Colonic mucosa (tissue), 4 donors: ENCODE results near the gene DES. TPM values are rescaled to one million over a fixed set of nuclear protein-coding genes. Genes with fewer than 3 reads are reported as not detected.
A peak's percentile ranks its signal among the peaks of the same experiment; 100 is the strongest.

ENCODE experiments used
- DNase-seq: peaks from one replicate; pipeline ENCODE4 v3.0.0-alpha.2; 2020
- H3K27ac ChIP-seq: fragments of 200-600 bp; one replicate; pipeline ENCODE4 v1.8.0; 2021
- H3K27me3 ChIP-seq: fragments of 200-600 bp; one replicate; pipeline ENCODE4 v1.8.0; 2021
- H3K36me3 ChIP-seq: fragments of 200-600 bp; one replicate; pipeline ENCODE4 v1.8.0; 2021
- H3K4me1 ChIP-seq: fragments of 200-600 bp; one replicate; pipeline ENCODE4 v1.8.0; 2021; ENCODE audit warnings: mild to moderate bottlenecking
- H3K4me3 ChIP-seq: fragments of 200-600 bp; one replicate; pipeline ENCODE4 v1.8.0; 2021
- H3K9ac ChIP-seq, 2 donors: one replicate each; pipeline ENCODE4 v1.7.0; 2013; ENCODE audit warnings: control low read depth in 2 of 2, low read depth in 2 of 2, low read length in 2 of 2
- H3K9me3 ChIP-seq: fragments of 200-600 bp; one replicate; pipeline ENCODE4 v1.8.0; 2021
- CTCF ChIP-seq: fragments of 200-600 bp; IDR thresholded peaks from one replicate; pipeline ENCODE4 v1.8.0; 2022; ENCODE audit warnings: antibody characterized with exemption, mild to moderate bottlenecking
- intact Hi-C: fragments of 100-400 bp; cut with DNase I; formaldehyde crosslinking; loops from one replicate; pipeline ENCODE4 v1.14.1; 2022
- total RNA-seq, 2 donors: library from RNA; stranded (reverse); fragmentation: NEBNext Ultra II Directional in 1 of 2; extraction: Animal tissue kit (Norgen Biotek cat#: 25700) in 1 of 2; gene quantifications; one replicate each; pipeline ENCODE4 v1.2.1, GENCODE V29; 2021
- donor health status: healthy.
- donor health status: DM: no; HTN: no; CAD: no.
- donor health status: DM: no; HTN: no; CAD: no.

The DES gene
- total RNA-seq, 2 donors from 2014 or later, result 24.0 to 917 TPM

DNA sequence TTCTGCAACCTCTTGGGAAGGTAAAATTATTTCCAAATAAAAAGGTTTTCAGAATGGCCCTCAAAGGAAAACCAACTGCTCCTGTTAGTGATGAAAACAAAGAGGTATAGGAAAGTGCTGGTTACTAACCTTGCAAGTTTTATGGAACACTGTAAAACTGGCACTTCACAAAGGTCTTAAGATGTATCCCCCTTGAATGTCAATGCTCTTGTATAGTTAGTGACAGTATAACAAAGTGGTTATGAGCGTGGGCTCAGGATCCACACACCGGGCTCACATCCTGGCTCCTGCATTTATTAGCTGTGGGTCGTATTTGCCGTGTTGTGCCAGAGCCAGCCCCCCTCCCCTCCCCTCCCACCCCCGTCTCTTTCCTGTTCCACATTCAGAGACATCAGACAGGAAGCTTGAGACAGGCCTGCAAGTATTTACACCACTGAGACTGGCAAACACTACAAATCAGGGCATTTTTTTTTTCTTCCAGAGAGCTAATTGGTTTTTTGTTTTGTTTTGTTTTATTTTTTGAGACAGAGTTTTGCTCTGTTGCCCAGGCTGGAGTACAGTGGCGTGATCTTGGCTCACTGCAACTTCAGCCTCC is 21.2 kb upstream of the DES start:
- DNase-seq, result no peak

DNA sequence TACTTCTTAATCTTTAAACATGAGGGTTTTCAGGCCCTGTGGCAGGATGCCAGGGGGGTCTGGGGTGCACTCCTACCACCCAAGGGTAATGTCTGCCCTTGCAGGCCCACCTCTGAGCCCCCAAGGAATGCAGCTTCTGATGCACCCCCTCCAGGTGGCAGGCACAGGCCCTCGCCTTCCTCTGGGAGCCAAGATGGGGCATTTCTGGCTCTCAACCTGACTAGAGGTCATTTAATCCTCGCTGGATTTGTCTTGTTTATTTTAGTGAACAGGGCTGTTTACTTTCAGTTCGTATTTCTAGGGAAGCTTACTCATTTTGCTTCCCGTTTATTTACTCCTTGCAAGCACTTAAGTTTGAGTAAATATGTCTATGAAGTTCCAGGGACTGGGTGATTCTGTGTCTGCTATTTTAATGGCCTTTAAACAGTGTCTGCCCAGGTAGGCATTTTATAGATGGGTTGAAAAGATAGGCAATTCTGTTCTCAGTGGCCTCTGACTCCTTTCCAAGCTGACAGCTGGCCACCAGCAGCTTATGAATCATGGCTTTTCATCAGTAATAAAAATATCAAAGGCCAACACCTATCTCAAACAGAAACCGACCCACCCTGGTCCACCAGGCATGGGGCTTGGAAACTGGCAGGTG is 19.3 kb upstream of the DES start:
- no peaks in the 10 kb centered on the region for H3K36me3 ChIP-seq
- H3K9ac ChIP-seq, result peak overlapping the region; percentile 46 to 48
- TF ChIP-seq CTCF, result no peak
- peak; percentile 63 for DNase-seq
- H3K27ac ChIP-seq, result peak overlapping the region; percentile 68
- peaks cover 11% of the 10 kb centered on the region for H3K4me1 ChIP-seq
- intact Hi-C loops, result no loop called here
- H3K4me3 ChIP-seq, result no peak overlapping the region
- no peaks in the 10 kb centered on the region for H3K9me3 ChIP-seq
- H3K27me3 ChIP-seq, result no peaks in the 10 kb centered on the region

More for the DNA sequence above, 21.2 kb upstream of the DES start:
- no peak overlapping the region for H3K27ac ChIP-seq
- no peak overlapping the region for H3K4me3 ChIP-seq
- no peaks in the 10 kb centered on the region for H3K27me3 ChIP-seq
- TF ChIP-seq CTCF, result no peak
- no peak overlapping the region for H3K9ac ChIP-seq
- intact Hi-C loops, result no loop called here
- H3K4me1 ChIP-seq, result peaks cover 11% of the 10 kb centered on the region
- H3K36me3 ChIP-seq, result no peaks in the 10 kb centered on the region
- no peaks in the 10 kb centered on the region for H3K9me3 ChIP-seq

GRCh38 chr2:219399716-219400478 is 18.3 kb upstream of the DES start:
- Histone ChIP-seq H3K4me1 (peaks cover 11% of the 10 kb centered on the region), H3K36me3 (no peaks in the 10 kb centered on the region), H3K9ac (no peak overlapping the region), H3K27ac (peak overlapping the region; percentile 68), H3K9me3 (no peaks in the 10 kb centered on the region), H3K4me3 (no peak overlapping the region), H3K27me3 (no peaks in the 10 kb centered on the region)
- TF ChIP-seq CTCF, result no peak
- no peak for DNase-seq
- intact Hi-C loops, result loop anchor here (2.0 to 5.0 kb wide), 2 partner anchors 77 to 131 kb away; no protein-coding TSS in a partner anchor

DNA sequence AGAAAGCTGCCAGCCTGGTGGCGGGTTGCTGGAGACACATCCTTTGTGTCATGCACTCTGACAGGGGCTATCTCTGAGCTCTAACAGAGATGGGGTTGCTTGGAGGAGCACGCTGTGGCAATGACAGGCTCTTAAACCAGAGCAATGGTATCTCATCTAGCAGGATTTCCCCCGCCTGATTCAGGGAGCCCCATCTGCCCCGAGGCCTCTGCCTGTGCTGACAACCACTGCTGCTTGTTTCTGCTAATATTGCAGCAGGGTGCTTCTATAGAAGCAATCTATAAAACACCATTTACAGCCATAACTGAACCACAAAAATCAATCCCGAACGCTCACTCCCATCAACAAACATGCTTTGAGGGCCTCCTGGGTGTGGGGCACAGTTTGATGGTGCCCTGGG is 17.6 kb upstream of the DES start:
- Histone ChIP-seq H3K4me1 (peaks cover 11% of the 10 kb centered on the region), H3K27me3 (no peaks in the 10 kb centered on the region), H3K9ac (no peak overlapping the region), H3K4me3 (no peak overlapping the region), H3K27ac (no peak overlapping the region), H3K36me3 (no peaks in the 10 kb centered on the region), H3K9me3 (no peaks in the 10 kb centered on the region)
- no peak for TF ChIP-seq CTCF
- intact Hi-C loops, result loop anchor here (2.0 to 5.0 kb wide), 2 partner anchors 77 to 130 kb away; no protein-coding TSS in a partner anchor
- DNase-seq, result no peak

DNA sequence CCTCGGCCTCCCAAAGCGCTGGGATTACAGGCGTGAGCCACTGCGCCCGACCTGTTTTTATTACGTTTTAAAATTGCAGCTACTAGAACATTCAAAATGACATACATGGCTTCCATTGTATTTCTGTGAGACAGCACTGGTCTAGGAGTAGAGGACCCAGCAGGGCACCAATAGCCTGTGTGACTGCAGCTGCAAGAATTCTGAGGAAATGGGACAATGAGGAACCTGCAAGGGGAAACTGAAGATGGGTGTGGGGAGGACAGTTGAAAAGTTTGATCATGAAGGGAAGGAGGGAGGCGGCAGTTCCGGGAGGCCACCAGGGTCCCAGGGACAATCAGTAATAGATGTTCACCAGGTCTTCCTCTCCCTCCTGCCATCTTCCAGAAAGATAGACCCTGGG is 16.6 kb upstream of the DES start:
- Histone ChIP-seq H3K9me3 (no peaks in the 10 kb centered on the region), H3K27ac (no peak overlapping the region)

More for the DNA sequence above, 16.6 kb upstream of the DES start:
- H3K36me3 ChIP-seq, result no peaks in the 10 kb centered on the region
- H3K27me3 ChIP-seq, result no peaks in the 10 kb centered on the region
- no peak overlapping the region for H3K9ac ChIP-seq
- no peak for DNase-seq
- TF ChIP-seq CTCF, result no peak
- H3K4me1 ChIP-seq, result peaks cover 11% of the 10 kb centered on the region
- H3K4me3 ChIP-seq, result no peak overlapping the region
- intact Hi-C loops, result loop anchor here (2.0 to 5.0 kb wide), 2 partner anchors 76 to 129 kb away; no protein-coding TSS in a partner anchor
